ENCODE results near the gene CCDC85C.
"Not testable (repeated sequence)": the region's sequence is repeated elsewhere in the genome, so short reads cannot be mapped to it uniquely, and the experiment has no call there.

CCDC85C gene

GRCh38 chr14:99603471-99604277, at the start of gene CCDC85C:
CCDC85C (minus strand) TSS chr14:99604207; CDS start chr14:99603959, 248 bp downstream.
- DNase-seq, result no peak

- no peak for DNase-seq
These were observed 48.1 kb upstream of the CCDC85C start for GRCh38 chr14:99651953-99652746.

DNA sequence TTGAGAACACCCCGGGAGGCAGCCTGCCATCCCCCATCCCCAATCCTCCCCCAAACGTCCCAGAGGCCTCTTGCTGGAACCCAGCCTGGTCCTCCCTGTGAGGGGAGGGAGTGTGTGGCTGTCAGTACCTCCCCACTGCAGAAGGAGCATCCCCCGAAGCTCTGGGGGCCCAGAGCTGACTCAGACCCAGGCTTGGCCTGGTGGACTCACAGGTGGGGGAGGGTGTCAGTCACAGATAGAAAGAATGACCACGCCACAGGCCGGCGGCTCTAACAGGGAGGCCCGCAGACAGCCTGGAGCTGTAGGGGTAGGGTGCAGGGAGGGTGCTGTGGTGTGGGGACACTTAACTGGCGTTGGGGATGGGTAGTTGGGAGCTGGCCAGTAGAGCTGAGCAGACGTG, 46.2 kb upstream of the CCDC85C start:
- no peak for DNase-seq

- DNase-seq, result no peak
These were observed 45.6 kb upstream of the CCDC85C start for GRCh38 chr14:99649643-99650042.

DNA sequence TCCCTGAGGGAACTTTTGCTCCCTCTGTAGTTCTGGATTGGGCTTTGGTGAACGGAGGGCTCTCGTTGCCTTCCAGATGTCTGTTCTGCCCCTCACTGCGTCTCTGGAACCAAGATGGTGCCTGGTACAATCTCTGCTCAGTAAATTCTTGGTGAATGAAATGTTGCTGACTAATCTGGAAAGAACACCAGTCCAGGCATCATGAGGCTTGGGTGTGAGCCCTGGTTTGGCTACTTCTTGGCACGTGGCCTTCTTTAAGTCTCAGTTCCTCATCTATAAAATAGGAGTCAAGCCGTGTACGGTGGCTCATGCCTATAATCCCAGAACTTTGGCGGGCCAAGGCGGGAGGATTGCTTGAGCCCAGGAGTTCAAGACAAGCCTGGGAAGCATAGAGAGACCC, 45.2 kb upstream of the CCDC85C start:
- DNase-seq, result no peak

- no peak for DNase-seq
These were observed 44.2 kb upstream of the CCDC85C start for GRCh38 chr14:99648027-99648784.

- DNase-seq, result no peak
These were observed 43.4 kb upstream of the CCDC85C start for GRCh38 chr14:99647411-99647810.

- no peak for DNase-seq
These were observed 41.8 kb upstream of the CCDC85C start for GRCh38 chr14:99645545-99646505.

DNA sequence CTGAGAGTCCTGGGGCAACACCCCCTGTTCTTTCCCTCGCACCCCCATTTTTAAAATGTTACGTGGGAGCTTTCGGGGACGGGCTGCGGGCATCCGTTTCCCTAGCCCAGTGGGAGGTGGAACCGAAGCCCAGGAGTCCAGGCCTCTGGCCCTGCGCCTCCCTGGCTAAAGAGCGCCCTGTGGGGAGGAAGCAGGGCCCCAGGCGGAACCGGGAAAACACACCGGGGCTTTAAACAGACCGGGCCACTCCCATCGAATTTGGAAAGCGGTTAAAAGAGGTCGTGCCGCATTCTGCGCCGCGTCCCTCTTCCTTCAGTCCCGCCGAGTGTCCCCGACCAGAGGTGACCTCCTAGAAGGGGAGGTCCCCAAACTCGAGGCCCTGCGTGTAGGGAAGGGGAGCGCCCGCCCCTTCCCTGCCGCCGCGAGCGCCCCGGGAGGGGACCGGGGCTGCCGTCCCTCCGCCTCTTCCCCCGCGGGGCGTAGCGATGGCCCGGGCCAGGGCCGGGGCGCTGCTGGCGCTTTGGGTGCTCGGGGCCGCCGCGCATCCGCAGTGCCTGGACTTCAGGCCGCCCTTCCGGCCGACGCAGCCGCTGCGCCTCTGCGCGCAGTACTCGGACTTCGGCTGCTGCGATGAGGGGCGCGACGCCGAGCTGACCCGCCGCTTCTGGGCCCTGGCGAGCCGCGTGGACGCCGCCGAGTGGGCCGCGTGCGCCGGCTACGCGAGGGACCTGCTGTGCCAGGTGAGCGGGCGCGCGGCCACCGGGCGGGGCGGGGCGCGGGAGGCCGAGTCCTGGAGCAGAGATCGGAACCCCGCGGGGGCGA, 40.9 kb upstream of the CCDC85C start, which contains the start of gene HHIPL1:
HHIPL1 (plus strand) TSS at position 407 of the 822 bp plus-strand sequence; CDS start at position 486, 79 bp downstream.
- DNase-seq, result no peak

GRCh38 chr14:99644035-99644587, 40.1 kb upstream of the CCDC85C start:
- DNase-seq, result no peak

GRCh38 chr14:99643343-99643742, 39.3 kb upstream of the CCDC85C start:
- DNase-seq, result no peak

GRCh38 chr14:99642771-99643170, 38.8 kb upstream of the CCDC85C start:
- not testable (repeated sequence) for DNase-seq

GRCh38 chr14:99637624-99638023, 33.6 kb upstream of the CCDC85C start:
- no peak for DNase-seq

DNA sequence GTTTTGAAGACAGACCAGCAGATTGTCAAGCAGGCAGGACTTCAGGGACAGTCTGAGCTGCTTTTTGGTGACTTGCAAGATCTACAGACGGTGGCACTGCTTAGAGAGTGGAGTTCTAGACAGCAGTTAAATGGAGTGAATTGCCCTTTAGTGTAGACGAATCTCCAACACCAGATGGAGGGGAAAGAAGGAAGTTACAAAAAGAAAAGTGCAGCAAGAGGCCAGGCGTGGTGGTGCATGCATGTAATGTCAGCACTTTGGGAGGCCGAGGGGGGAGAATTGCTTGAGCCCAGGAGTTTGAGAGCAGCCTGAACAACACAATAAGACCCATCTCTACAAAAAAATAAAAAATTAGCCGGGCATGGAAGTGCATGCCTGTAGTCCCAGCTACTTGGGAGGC, 32.5 kb upstream of the CCDC85C start:
- no peak for DNase-seq

- no peak for DNase-seq
These were observed 31.1 kb upstream of the CCDC85C start for GRCh38 chr14:99635116-99635515.

DNA sequence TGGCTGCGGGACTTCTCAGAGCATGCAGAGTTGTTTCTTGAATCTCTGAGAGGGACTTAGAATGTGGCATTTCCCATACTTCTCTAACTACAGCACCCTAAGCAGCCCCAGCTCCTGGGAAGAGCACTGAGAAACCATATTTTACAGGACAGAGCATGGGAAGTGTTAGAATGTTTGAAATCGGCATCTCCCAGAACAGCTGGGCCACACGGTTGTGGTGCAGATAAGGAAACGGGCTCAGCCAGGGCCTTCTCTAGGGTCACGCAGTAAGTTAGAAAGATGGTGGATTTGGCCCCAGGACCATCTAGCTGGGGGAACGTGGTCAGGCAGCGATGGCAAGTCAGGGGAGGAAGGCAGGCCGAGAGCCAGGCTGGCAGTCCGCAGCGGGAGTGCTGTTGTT, 30.4 kb upstream of the CCDC85C start:
- no peak for DNase-seq

DNA sequence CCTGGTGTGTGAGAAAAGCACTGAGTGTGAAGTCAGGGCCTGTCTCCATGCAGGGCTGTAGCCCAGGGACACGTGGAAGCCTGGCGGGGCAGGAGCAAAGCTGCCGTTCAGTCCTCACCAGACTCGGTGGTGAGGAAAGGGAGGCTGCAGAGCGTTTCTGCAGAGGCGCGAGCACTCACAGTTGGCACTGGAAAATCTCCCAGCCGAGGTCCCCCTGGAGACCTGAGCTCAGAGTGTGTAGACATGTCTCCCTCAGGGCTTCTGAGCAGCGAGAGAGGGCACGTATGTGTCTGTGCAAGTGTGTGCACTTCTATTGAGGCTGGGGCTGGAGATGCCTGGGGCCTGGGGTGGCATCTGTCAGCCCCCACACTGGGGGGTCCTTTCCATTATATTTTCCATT, 29.9 kb upstream of the CCDC85C start:
- DNase-seq, result no peak

GRCh38 chr14:99633141-99633540, 29.1 kb upstream of the CCDC85C start:
- DNase-seq, result no peak

DNA sequence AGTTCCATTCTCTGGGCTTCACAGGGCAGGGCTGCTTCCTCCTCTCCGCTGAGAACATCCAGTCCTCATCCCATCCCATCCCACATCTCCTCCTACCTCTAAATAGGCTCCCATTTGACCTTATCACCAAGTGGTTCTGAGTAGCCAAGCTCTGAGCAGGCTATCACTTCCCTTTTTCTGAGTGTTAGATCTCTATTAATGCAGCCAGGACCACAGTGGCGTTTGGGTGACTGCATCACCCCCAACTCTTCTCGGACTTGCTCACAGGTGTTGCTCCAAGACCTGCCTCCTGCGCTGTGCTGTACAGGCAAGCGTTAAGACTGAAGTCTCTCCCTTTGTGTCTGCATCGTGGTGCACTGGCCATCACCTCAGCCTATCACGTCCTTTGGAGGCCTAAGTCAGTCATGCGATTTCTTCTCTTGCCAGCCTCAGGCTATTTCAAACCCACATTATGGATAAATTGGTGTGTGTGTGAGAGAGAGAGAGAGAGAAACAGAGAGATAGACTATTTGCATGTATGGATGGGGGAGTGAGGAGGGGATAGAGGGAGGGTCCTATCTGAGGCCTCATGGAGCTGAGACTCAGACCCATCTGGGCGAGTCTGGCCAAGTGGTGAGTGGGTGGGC, 28.5 kb upstream of the CCDC85C start:
- DNase-seq, result no peak

DNA sequence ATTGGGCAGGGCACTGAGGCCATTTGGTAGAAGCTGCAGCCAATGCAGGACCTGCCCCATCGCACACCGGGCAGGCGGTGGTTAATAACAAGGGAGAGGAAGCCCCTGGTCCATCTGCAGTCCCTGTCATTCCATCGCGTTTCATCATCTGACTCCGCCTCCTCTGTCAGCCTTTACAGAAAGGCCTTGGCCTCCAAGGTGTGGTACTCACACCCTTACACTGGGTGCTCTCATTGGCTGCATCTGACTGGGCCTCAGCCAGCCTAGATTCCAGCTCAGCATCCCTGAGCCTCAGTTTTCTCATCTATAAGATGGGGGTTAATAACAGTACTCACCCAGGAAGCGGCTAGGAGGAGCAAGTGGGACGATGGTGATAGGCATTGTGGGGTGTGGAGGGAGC, 26.2 kb upstream of the CCDC85C start:
- DNase-seq, result no peak
